HUES64 (cell line): Measurements from ENCODE around the gene ATAD3B.
A peak's percentile ranks its signal among the peaks of the same experiment; 100 is the strongest.
"Not testable (repeated sequence)": the region's sequence is repeated elsewhere in the genome, so short reads cannot be mapped to it uniquely, and the experiment has no call there.

Experiments
- H3K27ac ChIP-seq: 2 replicates; pipeline ENCODE4 v1.7.0; 2013; ENCODE audit warnings: low read depth, low read length, inconsistent platforms
- H3K27me3 ChIP-seq: 2 replicates; pipeline ENCODE4 v1.6.1; 2013; ENCODE audit warnings: mild to moderate bottlenecking, low read length; ENCODE audit not compliant: insufficient read depth
- H3K36me3 ChIP-seq: 2 replicates; pipeline ENCODE4 v1.6.1; 2013; ENCODE audit warnings: mild to moderate bottlenecking, low read length; ENCODE audit not compliant: insufficient read depth
- H3K4me1 ChIP-seq: 2 replicates; pipeline ENCODE4 v1.6.1; 2013; ENCODE audit warnings: mild to moderate bottlenecking, low read length, moderate library complexity; ENCODE audit not compliant: insufficient read depth
- H3K4me3 ChIP-seq: 2 replicates; pipeline ENCODE4 v1.5.1; 2013; ENCODE audit warnings: mild to moderate bottlenecking, low read length, moderate library complexity
- H3K9ac ChIP-seq: 2 replicates; pipeline ENCODE4 v1.6.1; 2013; ENCODE audit warnings: mild to moderate bottlenecking, low read depth, low read length
- H3K9me3 ChIP-seq: 2 replicates; pipeline ENCODE4 v1.6.1; 2013; ENCODE audit warnings: low read depth, low read length; ENCODE audit not compliant: insufficient read depth
- WGBS: fragments of 150-250, 120-280 bp; methylation state at CpG from one replicate; pipeline ENCODE4 v1.1.7; 2013; ENCODE audit warnings: missing lambda C conversion rate; 5-methylcytosine and 5-hydroxymethylcytosine counted together

ATAD3B gene

DNA sequence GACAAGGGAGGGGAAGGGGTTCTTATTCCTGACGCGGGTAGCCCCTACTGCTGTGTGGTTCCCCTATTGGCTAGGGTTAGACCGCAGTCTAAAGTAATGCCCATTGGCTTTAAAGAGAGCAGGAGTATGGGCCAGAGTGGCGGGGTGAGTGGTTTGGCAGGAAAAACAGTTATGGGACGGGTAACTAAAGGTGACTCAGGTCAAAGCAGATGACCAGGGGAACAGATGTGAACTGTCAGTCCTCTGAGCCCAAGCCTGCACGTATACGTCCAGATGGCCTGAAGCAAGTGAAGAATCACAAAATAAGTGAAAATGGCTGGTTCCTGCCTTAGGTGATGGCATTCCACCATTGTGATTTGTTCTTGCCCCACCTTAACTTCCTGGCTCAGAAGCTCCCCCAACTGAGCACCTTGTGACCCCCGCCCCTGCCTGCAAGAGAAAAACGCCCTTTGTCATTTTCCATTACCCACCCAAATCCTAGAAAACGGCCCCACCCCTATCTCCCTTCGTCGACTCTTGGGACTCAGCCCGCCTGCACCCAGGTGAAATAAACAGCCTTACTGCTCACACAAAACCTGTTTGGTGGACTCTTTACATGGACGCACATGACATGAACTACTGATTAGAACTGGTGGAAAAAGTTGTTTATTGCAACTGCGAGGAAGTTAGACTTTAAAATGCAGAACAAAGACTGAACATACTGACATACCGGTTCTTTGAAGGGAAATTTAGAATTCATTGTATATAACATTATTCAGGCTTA, 758 bp upstream of the ATAD3B start:
- Histone ChIP-seq H3K27me3 (no peaks in the 10 kb centered on the region), H3K9me3 (no peaks in the 10 kb centered on the region), H3K9ac (peak overlapping the region; percentile 89), H3K27ac (peak overlapping the region; percentile 81), H3K36me3 (no peaks in the 10 kb centered on the region), H3K4me3 (peak overlapping the region; percentile 98), H3K4me1 (peaks cover 6% of the 10 kb centered on the region; the same call in 1 of the 2 replicates)
- 25% methylated on average over 15 of the region's 16 CpGs for WGBS

DNA sequence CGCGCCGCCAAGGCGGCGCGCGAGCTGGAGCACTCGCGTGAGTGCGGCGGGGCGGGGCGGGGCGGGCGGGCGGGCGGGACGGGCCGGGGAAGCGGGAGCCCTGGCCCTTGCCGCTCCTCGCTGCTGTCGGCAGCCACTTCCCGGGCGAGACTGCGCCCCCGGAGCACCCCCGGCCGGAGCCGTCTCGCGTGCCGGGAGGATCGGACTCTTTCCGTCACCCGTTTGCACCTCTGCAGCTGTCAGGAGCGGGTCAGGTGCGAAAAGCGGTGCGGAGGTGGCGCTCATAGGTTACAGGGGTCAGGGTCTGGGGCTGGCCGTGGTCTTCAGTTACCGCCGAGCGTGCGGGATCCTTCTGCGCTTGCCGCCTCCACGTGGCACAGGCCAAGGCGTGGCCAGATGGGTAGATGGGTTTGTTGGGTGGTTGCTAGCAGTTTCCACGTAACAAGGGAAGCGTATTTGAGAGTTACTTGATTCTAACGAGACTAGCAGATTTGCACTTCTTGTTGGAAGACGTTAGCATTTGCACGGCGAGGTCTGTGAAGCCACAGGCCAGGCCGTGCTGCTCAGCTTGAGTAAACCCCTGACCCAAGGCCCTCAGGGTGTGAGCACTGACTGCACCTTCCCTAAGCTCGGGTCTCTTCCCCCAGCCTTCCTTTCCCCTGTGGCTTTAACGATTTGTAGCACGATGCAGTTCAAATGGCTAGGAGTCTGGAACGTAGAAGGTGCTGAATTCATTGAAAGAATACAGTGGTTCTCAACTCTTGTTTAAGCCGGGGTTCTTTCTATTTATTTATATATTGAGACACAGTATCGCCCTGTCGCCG, 700 bp downstream of the ATAD3B start:
- 4% methylated on average over 49 of the region's 65 CpGs for WGBS
- H3K27ac ChIP-seq: not testable (repeated sequence)

DNA sequence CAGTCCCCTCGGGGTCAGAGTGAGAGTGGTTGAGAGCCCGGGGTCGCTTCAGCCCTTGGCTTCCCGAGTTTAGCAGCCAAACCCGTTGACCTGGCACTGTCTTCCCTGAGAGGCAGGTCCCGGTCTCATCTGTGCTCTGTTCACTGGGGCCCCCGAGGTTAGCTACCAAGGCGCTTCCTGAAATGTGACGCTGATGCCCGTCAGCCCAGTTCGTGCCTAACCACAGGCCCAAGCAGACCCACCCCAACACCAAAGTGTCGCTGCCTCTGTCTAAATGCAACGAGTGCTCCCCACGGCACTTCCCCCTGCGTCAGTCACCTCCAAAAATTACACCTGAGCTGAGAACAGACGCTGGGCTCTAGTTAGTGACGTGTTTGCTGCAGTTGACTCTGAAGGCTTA, 4.4 kb downstream of the ATAD3B start:
- H3K4me3 ChIP-seq, H3K9ac ChIP-seq, H3K4me1 ChIP-seq, H3K27ac ChIP-seq, H3K27me3 ChIP-seq, H3K9me3 ChIP-seq: not testable (repeated sequence)
- WGBS: 96% methylated on average over 13 of the region's 17 CpGs
- H3K36me3 ChIP-seq: peaks cover 31% of the 10 kb centered on the region

More for the DNA sequence above, 700 bp downstream of the ATAD3B start:
- H3K27me3 ChIP-seq, H3K36me3 ChIP-seq, H3K9me3 ChIP-seq, H3K4me1 ChIP-seq: not testable (repeated sequence)
- peak overlapping the region; percentile 84 for H3K9ac ChIP-seq
- H3K4me3 ChIP-seq: peak overlapping the region; percentile 98

DNA sequence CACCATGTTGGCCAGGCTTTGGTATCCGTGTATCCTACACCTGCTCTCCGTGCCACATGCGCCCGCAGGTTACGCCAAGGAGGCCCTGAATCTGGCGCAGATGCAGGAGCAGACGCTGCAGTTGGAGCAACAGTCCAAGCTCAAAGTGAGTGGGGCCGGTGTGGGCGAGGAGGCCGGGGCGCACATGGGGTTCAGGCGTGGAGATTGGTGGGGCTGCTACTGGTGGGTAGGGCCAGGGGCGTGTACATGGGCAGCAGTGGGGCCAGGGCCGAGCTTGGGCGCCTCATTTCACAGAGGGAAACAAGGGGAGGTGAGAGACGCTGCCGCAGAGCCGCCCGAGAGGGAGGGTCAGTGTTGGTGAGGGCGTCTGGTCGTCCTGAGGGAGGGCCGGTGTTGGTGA, 5.6 kb downstream of the ATAD3B start:
- Histone ChIP-seq H3K36me3 (peaks cover 34% of the 10 kb centered on the region), H3K27ac (no peak overlapping the region), H3K9ac (no peak overlapping the region), H3K4me3 (no peak overlapping the region), H3K9me3 (no peaks in the 10 kb centered on the region), H3K4me1 (no peaks in the 10 kb centered on the region), H3K27me3 (no peaks in the 10 kb centered on the region)
- WGBS: 95% methylated on average over 20 of the region's 22 CpGs

DNA sequence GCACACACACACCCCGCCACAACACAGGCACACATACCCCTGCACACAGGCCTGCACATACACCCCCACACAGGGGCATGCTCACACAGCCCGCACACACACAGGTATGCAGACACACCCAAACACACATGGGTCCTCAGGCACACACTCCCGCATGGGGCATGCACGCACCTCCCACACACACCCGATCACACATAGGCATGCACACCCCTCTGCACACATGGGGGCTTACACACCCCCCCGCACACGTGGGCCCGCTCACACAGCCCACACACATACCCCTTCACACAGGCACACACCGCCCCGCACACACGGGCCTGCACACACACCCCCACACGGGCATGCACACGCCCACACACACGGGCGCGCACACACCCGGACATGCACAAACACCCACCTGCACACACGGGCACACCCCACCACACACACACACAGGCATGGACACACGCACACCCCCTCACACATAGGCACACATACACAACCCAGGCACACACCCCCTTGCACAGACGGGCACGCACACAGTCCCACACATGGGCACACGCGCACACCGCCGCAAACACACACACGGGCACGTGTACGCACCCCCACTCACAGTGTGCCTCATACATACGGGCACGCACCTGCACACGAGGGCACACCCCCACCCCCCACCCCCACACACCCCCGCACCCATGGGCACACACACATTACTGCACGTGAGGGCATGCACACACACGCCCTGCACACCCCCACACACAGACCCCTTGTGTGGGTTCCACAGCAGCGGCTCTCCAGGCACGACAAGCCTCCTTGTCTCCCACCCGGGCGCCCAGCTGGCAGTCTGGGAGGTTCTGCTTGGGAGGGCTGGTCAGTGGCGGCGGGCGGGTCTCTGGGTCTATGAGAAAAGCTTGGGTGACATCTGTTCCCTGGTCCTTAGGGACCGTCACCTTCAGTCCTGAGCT, 8.3 kb downstream of the ATAD3B start:
- H3K4me1 ChIP-seq: no peaks in the 10 kb centered on the region
- H3K36me3 ChIP-seq: peaks cover 57% of the 10 kb centered on the region
- H3K9ac ChIP-seq: no peak overlapping the region
- no peaks in the 10 kb centered on the region for H3K9me3 ChIP-seq
- no peak overlapping the region for H3K4me3 ChIP-seq
- H3K27ac ChIP-seq: no peak overlapping the region
- no peaks in the 10 kb centered on the region for H3K27me3 ChIP-seq
- 96% methylated on average over 42 of the region's 42 CpGs for WGBS

DNA sequence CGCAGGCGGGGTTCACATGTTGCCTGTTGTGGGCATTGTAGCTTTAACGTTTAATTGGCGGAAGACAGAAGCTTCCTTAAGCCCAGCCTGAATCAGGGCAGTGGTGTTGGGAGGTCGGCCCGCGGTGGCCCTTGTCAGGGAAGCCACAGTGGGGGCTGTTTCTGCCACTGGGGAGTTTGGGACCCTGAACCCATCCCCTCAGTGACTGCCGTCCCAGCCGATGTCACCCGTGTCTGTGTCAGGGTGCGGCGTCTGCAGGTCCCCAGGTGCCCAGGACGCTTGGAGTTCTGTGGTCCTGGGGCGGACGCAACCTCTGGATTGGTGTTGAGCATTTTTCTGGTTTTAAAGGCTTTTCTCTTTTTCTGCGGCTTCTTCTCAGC, 8.9 kb downstream of the ATAD3B start:
- not testable (repeated sequence) for H3K27me3 ChIP-seq, H3K4me3 ChIP-seq, H3K4me1 ChIP-seq, H3K9ac ChIP-seq, H3K9me3 ChIP-seq, H3K27ac ChIP-seq
- peaks cover 57% of the 10 kb centered on the region for H3K36me3 ChIP-seq
- 96% methylated on average over 15 of the region's 16 CpGs for WGBS

DNA sequence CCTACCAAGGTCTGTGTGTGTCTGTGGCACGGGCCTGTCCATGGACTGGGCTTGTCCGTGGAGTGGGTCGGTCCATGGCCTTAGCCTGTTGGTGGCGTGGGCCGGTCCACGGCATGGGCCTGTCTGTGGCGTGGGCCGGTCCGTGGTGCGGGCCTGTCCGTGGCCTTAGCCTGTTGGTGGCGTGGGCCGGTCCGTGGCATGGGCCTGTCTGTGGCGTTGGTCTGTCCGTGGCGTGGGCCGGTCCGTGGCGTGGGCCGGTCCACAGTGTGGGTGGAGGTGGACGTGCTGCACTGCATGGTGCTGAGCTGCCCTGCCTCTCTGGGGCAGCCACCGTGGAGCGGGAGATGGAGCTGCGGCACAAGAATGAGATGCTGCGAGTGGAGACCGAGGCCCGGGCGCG, 10.2 kb downstream of the ATAD3B start:
- not testable (repeated sequence) for H3K27me3 ChIP-seq, H3K4me3 ChIP-seq, H3K9ac ChIP-seq, H3K9me3 ChIP-seq, H3K4me1 ChIP-seq, H3K27ac ChIP-seq
- H3K36me3 ChIP-seq: peaks cover 64% of the 10 kb centered on the region
- WGBS: 98% methylated on average over 26 of the region's 30 CpGs

DNA sequence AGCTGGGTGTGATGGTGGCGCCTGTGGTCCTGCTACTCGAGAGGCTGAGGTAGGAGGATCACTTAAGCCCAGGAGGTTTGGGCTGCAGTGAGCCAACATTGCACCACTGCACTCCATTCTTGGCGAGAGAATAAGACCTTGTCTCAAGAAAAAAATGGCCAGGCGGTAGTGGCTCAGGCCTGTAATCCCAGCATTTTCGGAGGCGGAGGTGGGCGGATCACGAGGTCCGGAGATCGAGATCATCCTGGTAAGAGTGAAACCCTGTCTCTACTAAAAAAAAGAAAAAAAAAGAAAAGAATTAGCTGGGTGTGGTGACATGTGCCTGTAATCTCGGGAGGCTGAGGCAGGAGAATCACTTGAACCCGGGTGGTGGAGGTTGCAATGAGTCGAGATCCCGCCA, 11.3 kb downstream of the ATAD3B start:
- 97% methylated on average over 14 of the region's 14 CpGs for WGBS
- Histone ChIP-seq H3K27ac (no peak overlapping the region), H3K9me3 (no peaks in the 10 kb centered on the region), H3K4me3 (no peak overlapping the region), H3K4me1 (no peaks in the 10 kb centered on the region), H3K36me3 (peaks cover 62% of the 10 kb centered on the region), H3K9ac (no peak overlapping the region), H3K27me3 (no peaks in the 10 kb centered on the region)

DNA sequence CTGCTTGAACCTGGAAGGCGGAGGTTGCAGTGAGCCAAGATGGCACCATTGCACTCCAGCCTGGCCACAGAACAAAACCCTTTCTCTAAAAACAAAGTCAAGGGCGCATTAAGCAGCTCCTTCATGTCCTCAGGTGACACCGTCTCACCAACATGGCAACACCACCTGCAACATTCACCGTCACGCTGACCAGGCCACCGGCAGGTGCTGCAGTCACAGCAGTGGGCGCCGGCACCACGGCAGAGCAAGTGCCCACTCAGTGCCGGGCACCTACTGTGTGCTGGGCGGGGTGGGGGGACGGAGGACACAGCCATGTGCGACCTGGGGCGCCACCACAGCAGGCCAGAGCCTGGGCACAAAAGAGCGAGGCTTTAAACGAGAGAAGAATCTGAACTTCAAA, 12.1 kb downstream of the ATAD3B start:
- no peaks in the 10 kb centered on the region for H3K4me1 ChIP-seq
- peaks cover 64% of the 10 kb centered on the region for H3K36me3 ChIP-seq
- 97% methylated on average over 16 of the region's 16 CpGs for WGBS
- H3K9ac ChIP-seq: no peak overlapping the region
- H3K9me3 ChIP-seq: no peaks in the 10 kb centered on the region
- H3K4me3 ChIP-seq: no peak overlapping the region
- H3K27ac ChIP-seq: no peak overlapping the region
- no peaks in the 10 kb centered on the region for H3K27me3 ChIP-seq

DNA sequence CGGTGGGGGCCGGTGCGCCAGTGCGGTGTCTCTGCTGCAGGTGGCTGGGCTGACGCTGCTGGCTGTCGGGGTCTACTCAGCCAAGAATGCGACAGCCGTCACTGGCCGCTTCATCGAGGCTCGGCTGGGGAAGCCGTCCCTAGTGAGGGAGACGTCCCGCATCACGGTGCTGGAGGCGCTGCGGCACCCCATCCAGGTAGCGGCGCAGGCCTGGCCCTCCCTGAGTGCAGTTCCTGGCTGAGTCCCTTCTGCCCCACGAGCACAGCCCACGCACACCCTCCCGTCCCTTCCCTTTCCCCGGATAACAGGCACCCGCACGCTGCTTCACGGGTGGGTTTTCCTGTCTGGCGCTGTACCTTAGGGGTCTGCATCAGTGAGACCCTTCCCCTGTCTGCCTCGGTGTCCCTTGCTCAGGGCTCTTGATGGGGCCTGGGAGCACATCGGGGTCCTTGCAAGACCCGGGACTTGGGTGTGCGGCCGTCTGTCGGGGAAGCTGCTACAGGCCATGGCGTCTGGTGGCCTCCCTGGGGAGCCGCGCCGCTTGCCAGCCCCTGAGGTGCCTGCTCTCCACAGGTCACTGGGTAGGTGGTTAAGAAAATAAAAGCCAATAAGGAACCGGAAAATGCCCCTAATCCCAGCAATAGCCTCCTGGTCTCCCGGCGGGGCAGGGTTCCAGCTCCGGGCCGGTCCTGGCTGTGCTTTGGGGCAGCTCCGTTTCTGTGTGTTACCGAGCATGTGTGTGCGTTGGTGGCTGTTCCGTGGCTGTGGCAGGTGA, 13.6 kb downstream of the ATAD3B start:
- not testable (repeated sequence) for H3K9ac ChIP-seq, H3K27me3 ChIP-seq, H3K9me3 ChIP-seq, H3K4me1 ChIP-seq, H3K4me3 ChIP-seq, H3K27ac ChIP-seq
- WGBS: 95% methylated on average over 37 of the region's 46 CpGs
- peaks cover 66% of the 10 kb centered on the region for H3K36me3 ChIP-seq
